K562 (cell line): ENCODE measurements around the gene KBTBD3. TPM values are rescaled to one million over a fixed set of nuclear protein-coding genes. Genes with fewer than 3 reads are reported as not detected.

Experiments used
- CBX2 ChIP-seq: fragments of 200-600 bp; sonication (generic); IDR thresholded peaks from one replicate; pipeline ENCODE4 v1.6.1; 2012; ENCODE audit warnings: mild to moderate bottlenecking, low read length, inconsistent platforms; ENCODE audit not compliant: insufficient read depth, poor library complexity, severe bottlenecking
- GTF2E2 ChIP-seq: fragments of 200-800 bp; sonication (Bioruptor generic); IDR thresholded peaks from 2 replicates; pipeline ENCODE4 v1.6.1; 2016; ENCODE audit warnings: missing genetic modification characterization, missing compliant biosample characterization
- IRF2 ChIP-seq: sonication (generic); formaldehyde crosslinking; IDR thresholded peaks from 2 replicates; pipeline ENCODE4 v1.8.1; 2022; ENCODE audit warnings: mild to moderate bottlenecking, missing genetic modification reagents
- MEF2A ChIP-seq: IDR thresholded peaks from 2 replicates; pipeline ENCODE4 v1.6.1; 2011; ENCODE audit warnings: low read depth, mild to moderate bottlenecking, low read length, moderate library complexity; ENCODE audit not compliant: control insufficient read depth
- NONO ChIP-seq, 2 experiments: fragments of 200-400 bp in 1 of 2; fragments of 450-650 bp in 1 of 2; formaldehyde crosslinking in 1 of 2; IDR thresholded peaks; 2 replicates each; pipeline ENCODE4 v1.6.1; 2017; ENCODE audit warnings: low read depth in 2 of 2, mild to moderate bottlenecking in 2 of 2, moderate library complexity in 2 of 2, low read length in 1 of 2
- NR4A1 ChIP-seq, 2 experiments: fragments of 250-450 bp in 1 of 2; fragments of 450-650 bp in 1 of 2; sonication (Bioruptor Pico) in 1 of 2; IDR thresholded peaks; 2 replicates each; pipeline versions ENCODE4 v1.4.0 to v1.6.1; 2016 to 2020; ENCODE audit warnings: mild to moderate bottlenecking in 2 of 2, missing compliant biosample characterization in 1 of 2, missing genetic modification characterization in 1 of 2, moderate library complexity in 1 of 2
- NRF1 ChIP-seq, 2 experiments: fragments of 450-650 bp; IDR thresholded peaks in 1 of 2; conservative IDR thresholded peaks in 1 of 2; 2 replicates each; pipeline ENCODE4 v1.6.1; 2014; ENCODE audit warnings: mild to moderate bottlenecking in 2 of 2
- PHF20 ChIP-seq: fragments of 450-650 bp; IDR thresholded peaks from 2 replicates; pipeline ENCODE4 v1.6.1; 2018; ENCODE audit not compliant: partially characterized antibody
- RFX5 ChIP-seq: IDR thresholded peaks from 2 replicates; pipeline ENCODE4 v1.6.1; 2011; ENCODE audit warnings: low read depth, mild to moderate bottlenecking, improper control_type of control experiment, low read length
- ZNF282 ChIP-seq: sonication (generic); formaldehyde crosslinking; IDR thresholded peaks from 2 replicates; pipeline ENCODE4 v1.8.1; 2023; ENCODE audit warnings: missing genetic modification reagents
- ZNF347 ChIP-seq: fragments of 450-650 bp; formaldehyde crosslinking; IDR thresholded peaks from 2 replicates; pipeline ENCODE4 v1.4.0; 2020; ENCODE audit warnings: low read depth, mild to moderate bottlenecking, moderate library complexity
- ZNF444 ChIP-seq: fragments of 250-450 bp; sonication (Bioruptor Pico); IDR thresholded peaks from 2 replicates; pipeline ENCODE4 v1.4.0; 2020; ENCODE audit warnings: mild to moderate bottlenecking, moderate library complexity
- polyA plus RNA-seq, 8 experiments: library from polyadenylated mRNA; depleted of rRNA in 4 of 8; stranded (reverse) in 5 of 8; unstranded in 3 of 8; fragments of >200 nt; fragmentation: Nextera tagmentation in 2 of 8; fragmentation: Illumina TruSeq in 1 of 8; extraction: Ambion mirVana in 2 of 8; extraction: Trizol in 1 of 8; gene quantifications; 2 replicates each; pipeline versions ENCODE4 v1.2.1 to v1.2.3, GENCODE V29; 2011 to 2014; ENCODE audit warnings: inconsistent platforms in 1 of 8, missing spikeins in 1 of 8
- total RNA-seq, 7 experiments: library from RNA; depleted of rRNA in 6 of 7; stranded (reverse); fragments of >200 nt in 6 of 7; fragmentation: Illumina TruSeq in 2 of 7; extraction: Trizol in 2 of 7; gene quantifications; 2 replicates each; pipeline versions ENCODE4 v1.2.1 to v1.2.3, GENCODE V29; 2011 to 2021; ENCODE audit warnings: low replicate concordance in 1 of 7
- TF ChIP-seq, protein P1 (sequence below): fragments of 250-450 bp; sonication (Bioruptor Pico); IDR thresholded peaks from 2 replicates; pipeline ENCODE4 v1.5.0; 2021
- TF ChIP-seq, protein P2 (sequence below): fragments of 450-650 bp; IDR thresholded peaks from 2 replicates; pipeline ENCODE4 v1.6.1; 2018; ENCODE audit warnings: mild to moderate bottlenecking, low read depth; ENCODE audit not compliant: partially characterized antibody
- TF ChIP-seq, protein P3 (sequence below), 2 experiments: fragments of 450-650 bp in 1 of 2; sonication (generic) in 1 of 2; formaldehyde crosslinking in 1 of 2; IDR thresholded peaks in 1 of 2; conservative IDR thresholded peaks in 1 of 2; 2 replicates each; pipeline versions ENCODE4 v1.6.1 to v1.8.1; 2016 to 2023; ENCODE audit warnings: mild to moderate bottlenecking in 2 of 2, moderate library complexity in 2 of 2, inconsistent platforms in 1 of 2, missing genetic modification reagents in 1 of 2
- TF ChIP-seq, protein P4 (sequence below): IDR thresholded peaks from 2 replicates; pipeline ENCODE4 v1.6.1; 2011; ENCODE audit not compliant: insufficient read length; ENCODE audit errors: extremely low read depth
- TF ChIP-seq, protein P5 (sequence below): fragments of 250-450 bp; sonication (Bioruptor Pico); IDR thresholded peaks from 2 replicates; pipeline ENCODE4 v1.6.1; 2021; ENCODE audit warnings: mild to moderate bottlenecking

The KBTBD3 gene
- total and polyA plus RNA-seq, 9 of the 15 experiments (the other 6 are each of a cell fraction or from before 2014, with no cell fraction given) = 4.2 to 31.2 (median 6.4) TPM

DNA sequence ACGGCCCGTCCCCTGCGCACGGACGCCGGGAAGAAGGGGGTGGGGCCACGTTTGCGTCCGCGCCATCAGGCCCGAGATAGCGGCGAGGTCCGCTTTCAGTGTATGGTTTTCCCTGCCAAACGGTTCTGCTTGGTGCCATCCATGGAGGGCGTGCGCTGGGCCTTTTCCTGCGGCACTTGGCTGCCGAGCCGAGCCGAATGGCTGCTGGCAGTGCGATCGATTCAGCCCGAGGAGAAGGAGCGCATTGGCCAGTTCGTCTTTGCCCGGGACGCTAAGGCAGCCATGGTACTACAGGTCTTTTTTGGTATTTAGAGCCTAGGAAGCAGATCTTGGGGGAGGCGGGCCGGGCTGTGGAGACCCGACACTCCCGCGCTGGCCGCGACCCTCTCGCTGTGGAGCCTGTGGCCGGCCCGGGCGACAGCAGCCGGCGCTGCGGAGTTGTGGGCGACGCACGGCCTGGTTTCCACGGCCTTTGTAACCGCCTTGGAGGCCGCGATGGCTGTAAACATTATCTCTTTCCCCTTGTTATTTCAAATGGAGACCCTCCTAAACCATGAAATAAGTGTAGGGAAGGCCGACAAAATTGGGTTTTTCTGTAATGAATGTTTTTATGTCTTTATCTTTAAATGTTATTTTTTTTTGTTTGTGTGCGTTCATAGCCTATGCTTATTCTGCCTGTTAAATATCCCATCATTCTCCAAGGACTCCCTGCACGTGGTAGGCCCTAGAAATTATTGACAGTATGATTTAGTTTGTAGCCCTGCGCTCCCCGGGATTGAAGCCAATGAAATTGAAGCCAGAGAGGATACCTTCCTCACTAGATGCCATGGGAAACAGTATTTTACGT lies 685 bp upstream of the KBTBD3 start, which contains the start of gene AASDHPPT (continued):
- TF ChIP-seq, protein P1, sequence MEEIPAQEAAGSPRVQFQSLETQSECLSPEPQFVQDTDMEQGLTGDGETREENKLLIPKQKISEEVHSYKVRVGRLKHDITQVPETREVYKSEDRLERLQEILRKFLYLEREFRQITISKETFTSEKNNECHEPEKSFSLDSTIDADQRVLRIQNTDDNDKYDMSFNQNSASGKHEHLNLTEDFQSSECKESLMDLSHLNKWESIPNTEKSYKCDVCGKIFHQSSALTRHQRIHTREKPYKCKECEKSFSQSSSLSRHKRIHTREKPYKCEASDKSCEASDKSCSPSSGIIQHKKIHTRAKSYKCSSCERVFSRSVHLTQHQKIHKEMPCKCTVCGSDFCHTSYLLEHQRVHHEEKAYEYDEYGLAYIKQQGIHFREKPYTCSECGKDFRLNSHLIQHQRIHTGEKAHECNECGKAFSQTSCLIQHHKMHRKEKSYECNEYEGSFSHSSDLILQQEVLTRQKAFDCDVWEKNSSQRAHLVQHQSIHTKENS (CRISPR knock-in tag) = no peak
- TF ChIP-seq PHF20 (peak; percentile 19), IRF2 (CRISPR knock-in tag) (no peak), NR4A1 (CRISPR knock-in tag; IDR thresholded peaks at IDR 0.05) (no peak), NR4A1 (tag; IDR thresholded peaks at IDR 0.05) (no peak), NONO (IDR thresholded peaks at IDR 0.05; ENCODE audit: low read depth in 2 of 2, low read length in 1 of 2) (no peak), RFX5 (no peak), MEF2A (no peak), ZNF444 (no peak), ZNF347 (CRISPR knock-in tag) (no peak), GTF2E2 (no peak), CBX2 (no peak), NRF1 (conservative IDR thresholded peaks at IDR 0.05 in 1 of 2, IDR thresholded peaks at IDR 0.05 in 1 of 2) (peak; percentile 87 to 89), ZNF282 (CRISPR knock-in tag) (no peak)
- TF ChIP-seq, protein P2, sequence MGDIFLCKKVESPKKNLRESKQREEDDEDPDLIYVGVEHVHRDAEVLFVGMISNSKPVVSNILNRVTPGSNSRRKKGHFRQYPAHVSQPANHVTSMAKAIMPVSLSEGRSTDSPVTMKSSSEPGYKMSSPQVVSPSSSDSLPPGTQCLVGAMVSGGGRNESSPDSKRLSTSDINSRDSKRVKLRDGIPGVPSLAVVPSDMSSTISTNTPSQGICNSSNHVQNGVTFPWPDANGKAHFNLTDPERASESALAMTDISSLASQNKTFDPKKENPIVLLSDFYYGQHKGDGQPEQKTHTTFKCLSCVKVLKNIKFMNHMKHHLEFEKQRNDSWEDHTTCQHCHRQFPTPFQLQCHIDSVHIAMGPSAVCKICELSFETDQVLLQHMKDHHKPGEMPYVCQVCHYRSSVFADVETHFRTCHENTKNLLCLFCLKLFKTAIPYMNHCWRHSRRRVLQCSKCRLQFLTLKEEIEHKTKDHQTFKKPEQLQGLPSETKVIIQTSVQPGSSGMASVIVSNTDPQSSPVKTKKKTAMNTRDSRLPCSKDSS = no peak
- TF ChIP-seq, protein P3, sequence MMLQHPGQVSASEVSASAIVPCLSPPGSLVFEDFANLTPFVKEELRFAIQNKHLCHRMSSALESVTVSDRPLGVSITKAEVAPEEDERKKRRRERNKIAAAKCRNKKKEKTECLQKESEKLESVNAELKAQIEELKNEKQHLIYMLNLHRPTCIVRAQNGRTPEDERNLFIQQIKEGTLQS (IDR thresholded peaks at IDR 0.05) = no peak
- TF ChIP-seq, protein P3 (CRISPR knock-in tag; conservative IDR thresholded peaks at IDR 0.05) = no peak
- TF ChIP-seq, protein P4, sequence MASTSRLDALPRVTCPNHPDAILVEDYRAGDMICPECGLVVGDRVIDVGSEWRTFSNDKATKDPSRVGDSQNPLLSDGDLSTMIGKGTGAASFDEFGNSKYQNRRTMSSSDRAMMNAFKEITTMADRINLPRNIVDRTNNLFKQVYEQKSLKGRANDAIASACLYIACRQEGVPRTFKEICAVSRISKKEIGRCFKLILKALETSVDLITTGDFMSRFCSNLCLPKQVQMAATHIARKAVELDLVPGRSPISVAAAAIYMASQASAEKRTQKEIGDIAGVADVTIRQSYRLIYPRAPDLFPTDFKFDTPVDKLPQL = no peak
- TF ChIP-seq, protein P5, sequence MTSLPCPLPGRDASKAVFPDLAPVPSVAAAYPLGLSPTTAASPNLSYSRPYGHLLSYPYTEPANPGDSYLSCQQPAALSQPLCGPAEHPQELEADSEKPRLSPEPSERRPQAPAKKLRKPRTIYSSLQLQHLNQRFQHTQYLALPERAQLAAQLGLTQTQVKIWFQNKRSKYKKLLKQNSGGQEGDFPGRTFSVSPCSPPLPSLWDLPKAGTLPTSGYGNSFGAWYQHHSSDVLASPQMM = no peak
